Hippocampal formation (tissue), 2 donors: ENCODE measurements around the gene USP35.
"Not testable (repeated sequence)": the region's sequence is repeated elsewhere in the genome, so short reads cannot be mapped to it uniquely, and the experiment has no call there.

Experiments
- DNase-seq, 2 donors: peaks; one replicate each; lab custom pipeline; 2025; lab: John Stamatoyannopoulos, UW

USP35 gene

DNA sequence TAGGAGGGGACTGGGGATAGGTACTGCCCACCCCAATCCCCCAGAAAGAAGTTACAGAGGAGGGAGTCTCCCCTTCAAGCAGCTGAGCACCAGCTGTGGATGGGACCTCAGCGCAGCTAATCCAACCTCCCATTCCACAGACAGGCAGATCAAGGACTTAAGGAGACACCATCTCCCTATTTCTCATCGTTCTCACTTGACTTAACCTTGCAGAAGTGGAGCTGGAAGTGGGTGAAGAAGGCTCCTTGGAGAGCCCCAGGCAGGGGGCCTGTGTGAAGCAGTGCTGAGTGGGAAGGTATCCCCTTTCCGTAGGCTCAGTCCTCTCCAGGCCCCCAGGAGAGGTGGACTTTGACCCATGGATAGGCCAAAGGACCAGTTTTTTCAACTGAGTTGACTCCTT is 27.3 kb downstream of the USP35 start:
- DNase-seq: no peak

DNA sequence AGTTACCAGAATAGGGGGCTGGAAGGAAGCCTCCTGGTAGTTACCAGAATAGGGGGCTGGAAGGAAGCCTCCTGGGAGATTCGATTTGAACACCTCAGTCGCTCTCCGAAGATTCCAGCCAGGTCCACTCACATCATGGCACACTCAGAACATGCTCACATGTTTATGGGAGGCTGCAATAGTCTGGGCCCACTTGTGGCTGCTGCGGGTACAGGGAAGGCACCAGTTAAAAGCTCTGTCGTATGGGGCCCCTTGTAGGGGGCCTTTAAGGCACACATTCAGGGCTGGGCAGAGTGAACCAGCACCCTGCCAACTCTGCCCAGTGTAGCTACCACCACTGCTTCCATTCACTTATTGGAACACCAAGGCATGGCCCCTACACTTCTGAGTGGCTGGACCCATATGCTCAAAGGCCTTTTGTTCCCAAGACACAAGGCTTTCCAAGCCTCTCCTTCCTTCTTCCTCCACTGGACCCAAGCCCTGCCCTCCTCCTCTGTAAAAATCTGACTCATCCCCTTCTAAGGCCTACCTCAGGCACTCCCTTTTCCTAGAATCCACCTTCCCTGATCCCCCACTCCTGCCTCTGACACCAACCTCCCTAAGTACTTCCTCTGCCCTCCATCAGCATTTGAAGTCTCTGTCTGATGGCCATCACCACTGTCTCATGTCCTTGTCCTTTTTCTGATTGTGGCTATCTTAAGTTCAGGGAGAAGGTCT is 28.0 kb downstream of the USP35 start:
- DNase-seq: no peak

GRCh38 chr11:78217650-78218541 is 29.2 kb downstream of the USP35 start:
- no peak for DNase-seq

DNA sequence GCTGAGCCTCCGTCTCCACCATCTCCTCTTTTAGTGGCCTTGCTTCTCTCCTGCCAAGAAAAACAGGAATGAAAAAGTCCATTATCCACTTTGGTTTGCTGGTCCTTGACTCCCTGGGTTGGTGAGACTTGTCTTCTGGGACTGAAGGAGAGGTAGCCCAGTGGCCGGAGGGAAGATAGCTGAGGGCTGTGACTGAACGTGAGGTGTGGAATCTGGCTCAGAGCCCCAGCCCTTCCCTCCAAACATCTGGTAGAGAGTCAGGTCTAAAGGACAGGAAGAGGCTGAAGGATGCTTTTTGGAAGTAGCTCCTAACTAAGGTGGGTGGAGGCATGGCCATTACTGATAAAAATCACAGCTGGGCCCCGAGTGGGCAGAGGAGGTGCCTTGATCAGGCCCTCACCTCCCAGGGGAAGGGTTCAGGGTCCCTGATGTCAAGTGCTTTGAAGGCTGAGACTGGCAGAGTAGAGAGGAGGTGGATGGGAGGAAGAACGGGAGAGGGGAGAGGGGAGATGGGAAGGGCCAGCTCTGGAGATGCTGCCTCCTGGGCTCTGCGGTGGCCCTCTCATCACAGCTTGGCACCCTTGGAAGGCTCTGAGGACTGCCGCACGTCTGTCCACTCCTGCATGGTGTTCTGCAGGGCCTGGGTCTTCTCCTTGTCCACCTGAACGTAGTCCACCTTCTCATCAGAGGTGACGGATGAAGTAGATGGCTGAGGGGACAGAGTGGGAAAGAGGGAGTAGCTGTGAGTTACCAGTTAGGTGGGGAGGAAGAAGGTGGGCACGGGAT is 30.2 kb downstream of the USP35 start:
- no peak for DNase-seq

- DNase-seq: no peak
Measured at GRCh38 chr11:78219493-78220217, 30.9 kb downstream of the USP35 start.

GRCh38 chr11:78220218-78221157 is 31.8 kb downstream of the USP35 start:
- no peak for DNase-seq

GRCh38 chr11:78221396-78222315 is 32.9 kb downstream of the USP35 start:
- no peak for DNase-seq

GRCh38 chr11:78222726-78223125 is 34.0 kb downstream of the USP35 start:
- not testable (repeated sequence) for DNase-seq

DNA sequence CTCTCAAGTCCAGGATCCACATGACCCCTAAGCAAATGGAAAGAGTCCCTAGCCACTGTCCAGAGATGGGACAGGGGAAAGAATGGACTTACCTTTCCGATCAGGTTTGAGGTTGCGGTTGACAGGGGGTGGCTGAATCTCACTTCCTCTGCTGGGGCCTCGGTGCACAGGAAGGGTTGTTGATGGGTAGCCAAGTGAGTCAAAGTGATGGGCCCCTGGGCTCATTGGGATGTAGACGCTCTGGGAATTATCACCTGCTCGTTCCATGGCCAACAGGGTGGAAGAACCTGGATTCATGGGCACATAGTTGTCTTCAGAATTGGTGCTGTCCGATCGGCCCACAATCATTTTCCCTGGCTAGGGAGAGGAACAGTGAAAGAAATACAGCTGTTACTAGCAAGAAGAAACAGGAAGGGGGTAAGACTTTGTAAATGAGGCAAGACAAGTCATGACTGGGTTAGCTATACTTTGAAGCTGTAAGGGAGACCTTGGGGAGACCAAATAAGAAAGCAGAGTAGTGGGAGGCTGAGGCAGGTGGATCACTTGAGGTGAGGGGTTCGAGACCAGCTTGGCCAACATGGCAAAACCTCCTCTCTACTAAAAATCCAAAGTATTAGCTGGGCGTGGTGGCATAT is 34.7 kb downstream of the USP35 start:
- DNase-seq: no peak

- no peak for DNase-seq
Measured at GRCh38 chr11:78224506-78224905, 35.8 kb downstream of the USP35 start.

DNA sequence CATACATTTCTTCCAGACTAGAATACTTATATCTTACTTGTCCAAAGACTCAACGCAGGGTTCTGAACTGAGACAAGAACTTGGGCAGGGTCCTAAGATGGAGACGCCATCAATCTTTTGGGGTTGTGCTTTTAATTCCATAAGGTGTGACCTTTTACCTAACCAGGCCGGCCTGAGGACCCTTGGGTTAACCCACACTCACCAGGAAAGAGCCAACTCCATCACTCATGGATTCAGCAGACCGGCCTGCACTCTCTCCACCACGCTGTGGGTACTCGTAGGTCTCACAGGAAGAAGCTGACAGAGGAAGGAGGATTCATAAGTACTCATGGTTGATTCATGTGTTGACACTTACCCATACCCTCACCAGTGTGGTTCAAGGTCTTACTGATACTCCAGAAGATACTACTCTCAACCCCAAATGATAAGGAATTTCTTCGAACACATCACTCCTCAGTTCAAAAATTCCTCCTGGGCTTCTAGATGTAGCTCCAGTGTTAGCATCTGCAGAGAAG is 36.2 kb downstream of the USP35 start:
- DNase-seq: no peak

DNA sequence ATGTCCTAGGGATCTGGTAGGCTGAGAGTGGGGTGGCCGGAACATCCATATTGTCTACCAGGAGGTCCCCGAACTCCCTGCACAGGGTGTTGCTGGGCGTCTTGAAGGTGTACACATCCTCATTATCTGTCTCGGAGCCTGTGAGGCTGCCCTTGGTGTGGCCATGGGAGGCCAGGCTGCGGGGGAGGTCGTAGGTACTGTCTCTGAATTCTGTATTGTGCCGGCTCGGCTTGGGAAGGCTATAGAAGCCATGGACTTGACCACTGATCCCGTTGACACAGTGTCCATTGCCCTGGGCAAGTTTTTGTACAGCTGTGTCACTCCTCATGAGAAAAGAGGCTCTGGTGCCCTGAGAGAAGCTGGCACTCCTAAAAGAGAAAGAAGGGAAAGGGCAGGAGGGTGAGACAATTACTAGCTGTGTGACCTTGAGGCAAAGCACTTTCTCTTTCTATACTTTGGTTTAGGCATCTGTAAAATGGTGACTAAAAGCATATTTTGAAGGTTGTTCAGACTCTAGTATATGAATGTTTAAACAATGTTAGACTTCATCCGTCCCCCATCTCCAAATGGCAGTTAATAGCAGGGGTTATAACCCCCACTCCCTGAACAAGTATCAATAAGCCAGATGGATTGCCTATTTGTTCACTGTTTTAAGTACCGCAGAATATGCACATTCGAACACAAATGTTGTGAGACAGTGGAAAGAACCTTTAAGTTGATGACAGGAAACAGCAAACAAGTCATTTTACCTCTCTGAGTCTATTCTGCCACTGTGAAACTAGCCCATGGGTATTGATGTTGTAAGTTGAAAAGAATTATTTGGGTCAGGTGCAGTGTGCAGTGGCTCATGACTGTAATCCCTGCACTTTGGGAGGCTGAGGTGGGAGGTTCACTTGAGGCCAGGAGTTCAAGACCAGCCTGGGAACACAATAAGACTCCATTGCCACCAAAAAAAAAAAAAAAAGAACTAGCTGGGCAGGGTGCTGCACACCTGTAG is 38.3 kb downstream of the USP35 start:
- no peak for DNase-seq

DNA sequence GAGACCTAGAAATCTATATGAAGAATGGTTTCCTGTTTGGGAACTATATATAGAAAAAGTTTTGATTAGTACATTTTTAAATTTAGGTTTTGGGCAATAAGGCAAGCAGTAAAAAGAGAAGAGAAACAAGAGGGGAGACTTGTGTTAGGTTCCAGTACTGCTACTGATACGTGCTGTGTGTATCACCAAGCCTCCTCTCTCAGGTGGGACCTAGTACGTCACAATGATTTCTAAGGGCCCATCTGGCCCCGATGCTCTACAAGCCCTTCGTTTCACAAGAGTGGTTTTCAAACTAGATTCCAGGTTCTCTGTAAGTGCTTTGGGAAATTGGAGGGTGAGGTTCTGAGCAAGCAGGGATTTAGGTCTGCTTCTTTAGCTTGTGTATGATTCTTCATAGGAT is 39.2 kb downstream of the USP35 start:
- no peak for DNase-seq

- peak; percentile 40 to 46 for DNase-seq
Measured at GRCh38 chr11:78228467-78228866, 39.7 kb downstream of the USP35 start.

DNA sequence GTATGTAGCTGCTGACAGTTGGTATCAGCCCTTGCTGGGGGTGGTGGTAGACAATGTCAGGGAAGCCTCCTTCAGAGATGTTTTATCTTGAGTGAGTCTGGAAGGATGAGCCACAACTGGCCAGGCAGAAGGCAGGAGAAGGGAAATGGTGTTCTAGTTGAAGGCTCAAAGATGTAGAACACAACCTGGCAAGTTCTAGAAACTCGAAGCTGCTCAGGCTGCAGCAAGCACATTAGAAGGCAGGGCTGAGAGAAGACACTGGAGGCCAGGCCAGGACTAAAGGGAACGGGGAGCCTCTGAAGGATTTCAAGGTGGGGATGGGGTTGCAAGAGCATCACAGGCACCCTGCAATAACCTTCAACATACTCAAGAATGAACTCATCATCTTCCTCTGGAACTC is 40.4 kb downstream of the USP35 start:
- no peak for DNase-seq

GRCh38 chr11:78230161-78230877 is 41.6 kb downstream of the USP35 start:
- DNase-seq: no peak

- no peak for DNase-seq
Measured at GRCh38 chr11:78231962-78232501, 43.3 kb downstream of the USP35 start.
